ENCODE data around the gene APBB2. TPM values are rescaled to one million over a fixed set of nuclear protein-coding genes. Genes with fewer than 3 reads are reported as not detected.

APBB2 gene
- total RNA-seq, 1 donor from 2014 or later = 138 TPM

Other genes with a start within 250 kb of the APBB2 start
- 252 and 407 TPM in 2 replicates for gene UCHL1, start 42.4 kb upstream of the APBB2 start, total RNA-seq

Data from pulmonary artery endothelial cell (primary cell).